Endothelial cell of umbilical vein (primary cell): Measurements from ENCODE around the gene KCTD18. TPM values are rescaled to one million over a fixed set of nuclear protein-coding genes. Genes with fewer than 3 reads are reported as not detected.

Experiments used
- BruUV-seq: library from RNA; stranded (reverse); fragments of 400-500 nt; replicated peaks from 2 replicates; lab custom pipeline; 2021; lab: Mats Ljungman, UMichigan
- CTCF ChIA-PET: fragments of 300-600, 350-600 bp; sonication (Branson Sonifier 250); formaldehyde crosslinking; loops from one replicate; lab custom pipeline; 2021; ENCODE audit warnings: antibody characterized with exemption, inconsistent platforms; lab: Charles Lee
- POLR2A ChIA-PET: fragments of 300-600, 350-600 bp; sonication (Branson Sonifier 250); formaldehyde crosslinking; loops from one replicate; lab custom pipeline; 2021; ENCODE audit warnings: antibody characterized with exemption, inconsistent platforms; lab: Charles Lee
- DNase-seq: peaks from one replicate; pipeline ENCODE4 v3.0.0-alpha.2; 2011; ENCODE audit warnings: low read depth, low spot score
- FAIRE-seq: peaks from 2 replicates; lab custom pipeline; 2011; peaks lifted over from hg19 to GRCh38; lab: Jason Lieb, UNC
- H2AFZ ChIP-seq: 2 replicates; pipeline ENCODE4 v1.6.0; 2012; ENCODE audit warnings: low read depth, low read length, control low read depth, inconsistent platforms
- H3K27ac ChIP-seq: 2 replicates; pipeline ENCODE4 v1.5.1; 2011; ENCODE audit warnings: low read depth, mild to moderate bottlenecking, control low read depth, low read length, moderate library complexity; ENCODE audit not compliant: insufficient read depth
- H3K27me3 ChIP-seq, 2 experiments: 2 replicates each; pipeline versions ENCODE4 v1.6.0 to v1.6.1; 2011; ENCODE audit warnings: low read length in 2 of 2, mixed read lengths in 1 of 2; ENCODE audit not compliant: control insufficient read depth in 2 of 2, insufficient read depth in 2 of 2
- H3K36me3 ChIP-seq, 2 experiments: 2 replicates in 1 of 2; 3 replicates in 1 of 2; pipeline ENCODE4 v1.5.1; 2011; ENCODE audit warnings: low read length in 2 of 2, mild to moderate bottlenecking in 1 of 2, moderate library complexity in 1 of 2; ENCODE audit not compliant: control insufficient read depth in 2 of 2, insufficient read depth in 2 of 2; ENCODE audit errors: extremely low read depth in 1 of 2
- H3K4me1 ChIP-seq: 3 replicates; pipeline ENCODE4 v1.5.1; 2011; ENCODE audit warnings: mild to moderate bottlenecking, low read length; ENCODE audit not compliant: control insufficient read depth, insufficient read depth; ENCODE audit errors: extremely low read depth
- H3K4me2 ChIP-seq: 2 replicates; pipeline ENCODE4 v1.6.1; 2011; ENCODE audit warnings: low read length, control low read depth, mixed read lengths; ENCODE audit not compliant: insufficient read depth
- H3K4me3 ChIP-seq, 3 experiments: fragments of 200-600 bp in 1 of 3; sonication (generic), shearing (Covaris generic) in 1 of 3; replicated peaks in 1 of 3; 2 replicates each; pipeline ENCODE4 v1.5.1; 2011 to 2016; ENCODE audit warnings: control low read depth in 3 of 3, low read length in 3 of 3, mild to moderate bottlenecking in 2 of 3, inconsistent platforms in 1 of 3, low read depth in 1 of 3, moderate library complexity in 1 of 3; ENCODE audit not compliant: insufficient read depth in 1 of 3
- H3K79me2 ChIP-seq: 2 replicates; pipeline ENCODE4 v1.6.0; 2012; ENCODE audit warnings: low read length, inconsistent platforms; ENCODE audit not compliant: control insufficient read depth, insufficient read depth
- H3K9ac ChIP-seq: replicated peaks from 2 replicates; pipeline ENCODE3; 2011; ENCODE audit warnings: low read length, control low read depth; ENCODE audit not compliant: insufficient read depth; ENCODE audit errors: extremely low read depth
- H3K9me1 ChIP-seq: replicated peaks from 3 replicates; pipeline ENCODE4 v1.6.0; 2011; ENCODE audit warnings: mild to moderate bottlenecking, low read length; ENCODE audit not compliant: control insufficient read depth, insufficient read depth; ENCODE audit errors: extremely low read depth
- H3K9me3 ChIP-seq: replicated peaks from 2 replicates; pipeline ENCODE4 v1.5.1; 2012; ENCODE audit warnings: low read length, inconsistent platforms; ENCODE audit not compliant: control insufficient read depth, insufficient read depth
- H4K20me1 ChIP-seq: replicated peaks from 2 replicates; pipeline ENCODE3; 2011; ENCODE audit warnings: mild to moderate bottlenecking, low read length; ENCODE audit not compliant: control insufficient read depth, insufficient read depth; ENCODE audit errors: extremely low read depth
- EZH2 ChIP-seq: IDR thresholded peaks from 2 replicates; pipeline ENCODE4 v1.6.1; 2012; ENCODE audit warnings: borderline replicate concordance, low read depth, mild to moderate bottlenecking, moderate library complexity, low read length, inconsistent platforms; ENCODE audit not compliant: severe bottlenecking
- FOS ChIP-seq: IDR thresholded peaks from 2 replicates; pipeline ENCODE4 v1.6.1; 2011; ENCODE audit warnings: mild to moderate bottlenecking, low read length, moderate library complexity, borderline replicate concordance; ENCODE audit not compliant: insufficient read depth
- GATA2 ChIP-seq: IDR thresholded peaks from 2 replicates; pipeline ENCODE4 v1.7.0; 2011; ENCODE audit warnings: low read depth, mild to moderate bottlenecking, moderate library complexity, mixed read lengths, low read length; ENCODE audit not compliant: insufficient read length, insufficient read depth
- JUN ChIP-seq: IDR thresholded peaks from 2 replicates; pipeline ENCODE4 v1.6.1; 2011; ENCODE audit warnings: borderline replicate concordance, low read depth; ENCODE audit not compliant: insufficient read length, insufficient read depth
- MYC ChIP-seq: IDR thresholded peaks from one replicate; pipeline ENCODE4 v1.6.1; 2011; ENCODE audit warnings: mild to moderate bottlenecking, low read depth, low read length
- POLR2A ChIP-seq: IDR thresholded peaks from 2 replicates; pipeline ENCODE4 v1.6.1; 2012; ENCODE audit warnings: low read depth, mild to moderate bottlenecking, control low read depth, low read length
- POLR2AphosphoS5 ChIP-seq: IDR thresholded peaks from 2 replicates; pipeline ENCODE4 v1.6.1; 2012; ENCODE audit warnings: low read depth, mild to moderate bottlenecking, control low read depth, low read length, moderate library complexity; ENCODE audit not compliant: insufficient read depth
- dilution Hi-C: fragments of 300-500 bp; cut with MboI; formaldehyde crosslinking; loops from one replicate; pipeline ENCODE4 v1.15.0; 2019; ENCODE audit warnings: low sequenced_read_pairs; ENCODE audit not compliant: extremely low pct_ligation_motif_present
- intact Hi-C: fragments of 100-400 bp; cut with micrococcal nuclease; formaldehyde crosslinking; loops from one replicate; pipeline ENCODE4 v1.10.0; 2022
- polyA plus RNA-seq, 4 experiments: library from polyadenylated mRNA; depleted of rRNA in 3 of 4; stranded (reverse) in 3 of 4; unstranded in 1 of 4; fragments of >200 nt; gene quantifications; 2 replicates each; pipeline versions ENCODE4 v1.2.1 to v1.2.3, GENCODE V29; 2011 to 2012; ENCODE audit warnings: missing spikeins in 1 of 4
- total RNA-seq: library from RNA; stranded (reverse); gene quantifications from 2 replicates; pipeline ENCODE4 v1.2.3, GENCODE V29; 2021
- TF ChIP-seq, protein P1 (sequence below), 2 donors: IDR thresholded peaks; 1 replicate in 1 of 2; 2 replicates in 1 of 2; pipeline ENCODE4 v1.5.1; 2011; ENCODE audit warnings: low read length in 2 of 2, mild to moderate bottlenecking in 2 of 2, moderate library complexity in 2 of 2, control low read depth in 1 of 2, inconsistent platforms in 1 of 2, low read depth in 1 of 2; ENCODE audit not compliant: insufficient read depth in 1 of 2; ENCODE audit errors: extremely low read depth in 1 of 2
- TF ChIP-seq, protein P2 (sequence below): IDR thresholded peaks from 2 replicates; pipeline ENCODE4 v1.6.1; 2011; ENCODE audit not compliant: insufficient read depth, insufficient read length

KCTD18 gene
- total and polyA plus RNA-seq, 2 donors (not counting 3 experiments of a cell fraction or from before 2014, with no cell fraction given): 2.6 to 6.6 TPM

DNA sequence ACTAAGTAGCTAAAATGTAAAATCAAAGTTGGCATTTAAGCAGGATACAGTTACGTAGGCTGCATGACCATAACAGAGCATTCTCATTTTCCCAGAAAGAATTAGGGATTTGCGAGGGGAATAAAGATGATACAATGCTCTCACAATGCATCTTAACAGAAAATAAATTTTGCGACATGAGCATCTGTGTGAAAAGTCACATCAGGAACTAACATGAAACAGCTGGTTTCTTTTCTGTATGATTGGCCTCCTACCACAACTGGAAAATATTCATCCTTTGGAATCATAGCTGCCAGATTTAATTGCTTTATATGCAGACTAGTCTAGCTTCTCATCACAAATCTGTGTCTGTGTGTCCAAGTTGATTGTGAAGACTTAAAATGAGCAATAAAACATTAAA lies 66.0 kb downstream of the KCTD18 start:
- CTCF ChIA-PET: interaction anchor here (1.0 to 1.2 kb wide), 2 partner anchors 28 to 42 kb away, joined by 3 read pairs; no protein-coding TSS in a partner anchor
- no peaks in the 10 kb centered on the region for H3K4me1 ChIP-seq
- H3K27me3 ChIP-seq: no peaks in the 10 kb centered on the region
- no TSS peak for BruUV-seq
- dilution Hi-C loops (no loop called here), intact Hi-C loops (no loop called here)
- TF ChIP-seq FOS: no peak
- TF ChIP-seq JUN: no peak
- TF ChIP-seq EZH2: no peak
- TF ChIP-seq, protein P1, sequence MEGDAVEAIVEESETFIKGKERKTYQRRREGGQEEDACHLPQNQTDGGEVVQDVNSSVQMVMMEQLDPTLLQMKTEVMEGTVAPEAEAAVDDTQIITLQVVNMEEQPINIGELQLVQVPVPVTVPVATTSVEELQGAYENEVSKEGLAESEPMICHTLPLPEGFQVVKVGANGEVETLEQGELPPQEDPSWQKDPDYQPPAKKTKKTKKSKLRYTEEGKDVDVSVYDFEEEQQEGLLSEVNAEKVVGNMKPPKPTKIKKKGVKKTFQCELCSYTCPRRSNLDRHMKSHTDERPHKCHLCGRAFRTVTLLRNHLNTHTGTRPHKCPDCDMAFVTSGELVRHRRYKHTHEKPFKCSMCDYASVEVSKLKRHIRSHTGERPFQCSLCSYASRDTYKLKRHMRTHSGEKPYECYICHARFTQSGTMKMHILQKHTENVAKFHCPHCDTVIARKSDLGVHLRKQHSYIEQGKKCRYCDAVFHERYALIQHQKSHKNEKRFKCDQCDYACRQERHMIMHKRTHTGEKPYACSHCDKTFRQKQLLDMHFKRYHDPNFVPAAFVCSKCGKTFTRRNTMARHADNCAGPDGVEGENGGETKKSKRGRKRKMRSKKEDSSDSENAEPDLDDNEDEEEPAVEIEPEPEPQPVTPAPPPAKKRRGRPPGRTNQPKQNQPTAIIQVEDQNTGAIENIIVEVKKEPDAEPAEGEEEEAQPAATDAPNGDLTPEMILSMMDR (IDR thresholded peaks at IDR 0.05; ENCODE audit: extremely low read depth in 1 of 2, insufficient read depth in 1 of 2, low read depth in 1 of 2, low read length in 2 of 2): no peak
- no peak for TF ChIP-seq POLR2A
- peaks cover 2% of the 10 kb centered on the region for H3K9me1 ChIP-seq
- DNase-seq: no peak
- H3K4me3 ChIP-seq: no peak overlapping the region
- H3K79me2 ChIP-seq: no peaks in the 10 kb centered on the region
- H3K27ac ChIP-seq: no peak overlapping the region
- POLR2A ChIA-PET: no interaction called here
- H3K9ac ChIP-seq: no peak overlapping the region
- no peak overlapping the region for H3K4me2 ChIP-seq
- H3K9me3 ChIP-seq: no peaks in the 10 kb centered on the region
- no peaks in the 10 kb centered on the region for H4K20me1 ChIP-seq
- H2AFZ ChIP-seq: no peak overlapping the region
- FAIRE-seq: no peak
- peaks cover 2 to 8% of the 10 kb centered on the region in 2 experiments for H3K36me3 ChIP-seq

DNA sequence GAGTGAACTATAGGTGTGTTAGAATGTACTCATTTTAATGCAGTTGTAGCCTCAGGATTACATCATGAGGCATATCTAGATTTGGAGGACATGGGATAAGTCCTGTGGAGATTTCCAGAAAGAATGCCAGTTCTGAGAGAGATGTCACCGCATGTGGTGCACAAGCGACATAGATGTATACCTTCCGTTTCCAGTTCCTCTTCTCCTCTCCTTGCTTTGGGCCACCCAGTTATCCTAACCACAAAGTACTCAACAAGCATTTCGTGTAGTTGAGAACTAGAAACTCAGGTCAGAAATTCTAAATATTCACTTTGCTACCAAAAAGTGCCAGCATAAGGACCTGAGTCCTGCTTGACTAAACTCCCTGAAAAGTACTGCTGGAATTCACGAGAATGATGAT lies 66.5 kb downstream of the KCTD18 start:
- Histone ChIP-seq H3K79me2 (no peaks in the 10 kb centered on the region), H2AFZ (no peak overlapping the region), H3K9me3 (no peaks in the 10 kb centered on the region), H3K9ac (no peak overlapping the region), H3K4me2 (no peak overlapping the region), H3K36me3 (peaks cover 2 to 8% of the 10 kb centered on the region in 2 experiments), H3K27ac (no peak overlapping the region), H3K4me3 (no peak overlapping the region), H4K20me1 (no peaks in the 10 kb centered on the region), H3K27me3 (no peaks in the 10 kb centered on the region), H3K4me1 (no peaks in the 10 kb centered on the region), H3K9me1 (peaks cover 2% of the 10 kb centered on the region)
- FAIRE-seq: no peak
- TF ChIP-seq MYC (no peak), JUN (no peak), GATA2 (no peak), FOS (no peak), EZH2 (no peak), POLR2AphosphoS5 (no peak), POLR2A (no peak)
- TF ChIP-seq, protein P2, sequence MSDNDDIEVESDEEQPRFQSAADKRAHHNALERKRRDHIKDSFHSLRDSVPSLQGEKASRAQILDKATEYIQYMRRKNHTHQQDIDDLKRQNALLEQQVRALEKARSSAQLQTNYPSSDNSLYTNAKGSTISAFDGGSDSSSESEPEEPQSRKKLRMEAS: no peak
- TF ChIP-seq, protein P1 (IDR thresholded peaks at IDR 0.05; ENCODE audit: extremely low read depth in 1 of 2, insufficient read depth in 1 of 2, low read depth in 1 of 2, low read length in 2 of 2): no peak
- BruUV-seq: no TSS peak
- ChIA-PET POLR2A (no interaction called here), CTCF (interaction anchor here (1.2 kb wide), 1 partner anchor 42 kb away, joined by 3 read pairs; no protein-coding TSS in a partner anchor)
- no peak for DNase-seq
- dilution Hi-C loops (no loop called here), intact Hi-C loops (no loop called here)
